ENCODE measurements around the gene HOXA4. TPM values are rescaled to one million over a fixed set of nuclear protein-coding genes. Genes with fewer than 3 reads are reported as not detected.

HOXA4 gene
- total and polyA plus RNA-seq, 12 donors = 3.3 to 12.6 (median 6.8) TPM

- H3K27me3 ChIP-seq = no peaks in the 10 kb centered on the region
- peak within 1 kb of the TSS in 4 of 5 donors; percentile 92 to 99 (median 96) for H3K27ac ChIP-seq
Observed at GRCh38 chr7:27151931-27152815, 21.6 kb upstream of the HOXA4 start, which contains the start of gene HOXA3. HOXA3 (minus strand) TSS chr7:27152583; CDS start chr7:27110640, 41,943 bp downstream.

GRCh38 chr7:27151341-27151930, 20.9 kb upstream of the HOXA4 start:
- Histone ChIP-seq H3K9me3 (replicated peaks in 1 of 3) (no peaks in the 10 kb centered on the region), H3K4me3 (peak overlapping the region in 2 of 4 donors; percentile 27 to 63), H3K4me1 (replicated peaks in 1 of 2) (peaks cover 13 to 41% of the 10 kb centered on the region in 2 donors), H3K27ac (peak overlapping the region; percentile 66 to 99 (median 93)), H3K27me3 (no peaks in the 10 kb centered on the region), H3K36me3 (replicated peaks in 1 of 2) (no peaks in the 10 kb centered on the region)
- WGBS, 4 donors = 21 to 37% (median 36%) methylated on average over 17 to 27 of the region's 27 CpGs
- intact Hi-C loops (cut with DNase I) = no loop called here
- DNase-seq = peak in 1 of 7 donors; percentile 45
- no peak for TF ChIP-seq POLR2A (IDR thresholded peaks at IDR 0.05)
- TF ChIP-seq, protein P1, sequence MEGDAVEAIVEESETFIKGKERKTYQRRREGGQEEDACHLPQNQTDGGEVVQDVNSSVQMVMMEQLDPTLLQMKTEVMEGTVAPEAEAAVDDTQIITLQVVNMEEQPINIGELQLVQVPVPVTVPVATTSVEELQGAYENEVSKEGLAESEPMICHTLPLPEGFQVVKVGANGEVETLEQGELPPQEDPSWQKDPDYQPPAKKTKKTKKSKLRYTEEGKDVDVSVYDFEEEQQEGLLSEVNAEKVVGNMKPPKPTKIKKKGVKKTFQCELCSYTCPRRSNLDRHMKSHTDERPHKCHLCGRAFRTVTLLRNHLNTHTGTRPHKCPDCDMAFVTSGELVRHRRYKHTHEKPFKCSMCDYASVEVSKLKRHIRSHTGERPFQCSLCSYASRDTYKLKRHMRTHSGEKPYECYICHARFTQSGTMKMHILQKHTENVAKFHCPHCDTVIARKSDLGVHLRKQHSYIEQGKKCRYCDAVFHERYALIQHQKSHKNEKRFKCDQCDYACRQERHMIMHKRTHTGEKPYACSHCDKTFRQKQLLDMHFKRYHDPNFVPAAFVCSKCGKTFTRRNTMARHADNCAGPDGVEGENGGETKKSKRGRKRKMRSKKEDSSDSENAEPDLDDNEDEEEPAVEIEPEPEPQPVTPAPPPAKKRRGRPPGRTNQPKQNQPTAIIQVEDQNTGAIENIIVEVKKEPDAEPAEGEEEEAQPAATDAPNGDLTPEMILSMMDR (IDR thresholded peaks at IDR 0.05) = no peak

More at GRCh38 chr7:27151931-27152815, 21.6 kb upstream of the HOXA4 start, which contains the start of gene HOXA3:
- intact Hi-C loops (cut with DNase I) = no loop called here
- H3K9me3 ChIP-seq (replicated peaks in 1 of 3) = no peaks in the 10 kb centered on the region
- DNase-seq = peak; percentile 9 to 60 (median 46)
- no peaks in the 10 kb centered on the region for H3K36me3 ChIP-seq (replicated peaks in 1 of 2)
- TF ChIP-seq, protein P1 (IDR thresholded peaks at IDR 0.05) = no peak
- peak in 1 of 2 donors; percentile 23 for TF ChIP-seq POLR2A (IDR thresholded peaks at IDR 0.05)
- H3K4me3 ChIP-seq = peak within 1 kb of the TSS in 1 of 4 donors; percentile 63
- peaks cover 13 to 36% of the 10 kb centered on the region in 2 donors for H3K4me1 ChIP-seq (replicated peaks in 1 of 2)
- 34 to 56% (median 47%) methylated on average over 49 to 53 of the region's 53 CpGs for WGBS, 4 donors

DNA sequence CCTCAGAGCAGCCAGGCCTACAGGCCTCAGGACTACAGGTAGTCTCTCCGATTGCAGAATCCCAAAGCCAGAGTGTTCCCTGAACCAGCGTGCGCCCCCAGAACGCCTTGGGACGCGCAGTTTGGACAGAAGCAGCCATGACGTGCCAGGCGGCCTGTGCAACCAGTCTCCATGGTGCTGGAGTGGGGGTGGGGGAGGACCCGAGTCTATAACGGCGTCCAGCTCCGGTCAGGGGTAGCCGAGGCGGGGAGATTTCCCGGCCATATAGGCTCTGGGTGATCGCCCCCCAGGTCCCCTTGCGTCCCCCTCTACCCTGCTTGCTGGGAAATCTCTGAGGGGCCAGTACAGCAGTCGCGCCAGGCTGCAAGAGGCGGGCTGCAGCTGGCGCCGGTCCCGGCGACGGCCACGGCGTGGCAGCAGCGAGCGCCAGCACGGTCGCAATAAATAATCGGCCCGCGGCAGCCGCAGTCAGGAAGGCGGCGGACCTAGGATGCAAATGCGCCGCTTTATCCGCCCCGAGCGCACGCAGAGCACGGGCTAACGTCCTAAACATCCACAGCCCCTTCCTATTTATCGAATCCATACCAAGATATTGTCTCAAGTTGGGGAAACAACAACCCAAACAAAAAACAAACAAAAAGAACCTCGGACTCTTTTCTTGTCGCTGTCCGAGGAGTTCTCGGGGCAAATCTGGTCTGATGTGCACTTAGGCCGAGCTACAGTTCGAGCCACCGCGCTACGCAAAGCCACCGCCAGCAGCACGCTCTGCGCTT, 20.2 kb upstream of the HOXA4 start:
- peak; percentile 82 to 90 (median 86) for DNase-seq
- intact Hi-C loops (cut with DNase I) = no loop called here
- Histone ChIP-seq H3K4me1 (replicated peaks in 1 of 2) (peaks cover 13 to 40% of the 10 kb centered on the region in 2 donors), H3K27me3 (no peaks in the 10 kb centered on the region), H3K4me3 (peak overlapping the region in 3 of 4 donors; percentile 27 to 63 (median 51)), H3K27ac (peak overlapping the region; percentile 66 to 99 (median 93)), H3K9me3 (replicated peaks in 1 of 3) (no peaks in the 10 kb centered on the region), H3K36me3 (replicated peaks in 1 of 2) (no peaks in the 10 kb centered on the region)
- TF ChIP-seq, protein P1 (IDR thresholded peaks at IDR 0.05) = peak; percentile 68 to 92 (median 85)
- peak; percentile 51 to 86 for TF ChIP-seq POLR2A (IDR thresholded peaks at IDR 0.05)
- 0 to 1% (median 1%) methylated on average over 18 to 58 of the region's 58 CpGs for WGBS, 4 donors
